ENCODE results near the gene GNG12.

The GNG12 gene

DNA sequence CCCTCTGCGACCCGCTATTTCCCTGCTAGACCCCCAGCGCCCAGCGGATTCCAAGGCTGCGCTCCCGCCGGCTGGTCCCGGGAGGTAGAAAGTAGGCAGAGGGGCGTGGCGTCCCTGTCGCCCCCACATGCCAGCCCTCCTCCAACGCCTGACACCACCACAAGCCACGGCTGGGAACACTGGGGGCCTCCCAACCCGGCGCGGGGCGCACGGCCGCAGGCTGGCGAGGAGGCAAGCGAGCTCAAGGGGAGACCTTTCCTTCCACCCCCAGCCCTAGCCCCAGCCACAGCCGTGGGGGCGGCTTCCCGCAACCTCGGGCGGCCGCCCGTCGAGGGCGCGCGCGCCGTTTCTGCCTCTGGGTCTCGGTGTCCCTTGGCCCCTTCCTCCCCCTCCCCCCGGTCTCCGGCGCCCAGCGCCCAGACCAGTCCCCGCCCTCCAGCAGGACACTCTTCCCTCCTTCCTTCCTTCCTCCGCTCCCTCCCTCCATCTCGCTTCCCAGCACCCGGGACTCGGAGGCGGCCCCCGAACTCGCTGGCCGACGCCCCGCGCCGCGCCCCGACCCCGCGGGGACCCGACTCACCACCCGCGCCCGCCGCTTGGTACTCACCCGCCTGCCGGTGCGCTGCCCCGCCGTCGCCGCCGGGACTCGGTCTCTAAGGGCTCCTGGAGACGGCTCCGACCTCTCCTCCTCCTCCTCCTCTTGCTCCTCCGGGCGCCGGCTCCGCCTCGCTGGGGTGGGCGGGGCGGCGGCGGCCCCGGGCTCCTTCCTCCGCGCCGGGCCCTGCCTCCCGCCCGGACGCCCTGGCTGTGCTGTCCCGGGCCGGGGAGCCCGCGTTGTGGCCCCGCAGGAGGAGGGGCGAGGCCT is at the start of gene GNG12:
GNG12 (minus strand) TSS at position 731 of the 865 bp plus-strand sequence. CDS start 125,781 bp downstream, outside the sequence.
- DNase-seq: no peak

DNA sequence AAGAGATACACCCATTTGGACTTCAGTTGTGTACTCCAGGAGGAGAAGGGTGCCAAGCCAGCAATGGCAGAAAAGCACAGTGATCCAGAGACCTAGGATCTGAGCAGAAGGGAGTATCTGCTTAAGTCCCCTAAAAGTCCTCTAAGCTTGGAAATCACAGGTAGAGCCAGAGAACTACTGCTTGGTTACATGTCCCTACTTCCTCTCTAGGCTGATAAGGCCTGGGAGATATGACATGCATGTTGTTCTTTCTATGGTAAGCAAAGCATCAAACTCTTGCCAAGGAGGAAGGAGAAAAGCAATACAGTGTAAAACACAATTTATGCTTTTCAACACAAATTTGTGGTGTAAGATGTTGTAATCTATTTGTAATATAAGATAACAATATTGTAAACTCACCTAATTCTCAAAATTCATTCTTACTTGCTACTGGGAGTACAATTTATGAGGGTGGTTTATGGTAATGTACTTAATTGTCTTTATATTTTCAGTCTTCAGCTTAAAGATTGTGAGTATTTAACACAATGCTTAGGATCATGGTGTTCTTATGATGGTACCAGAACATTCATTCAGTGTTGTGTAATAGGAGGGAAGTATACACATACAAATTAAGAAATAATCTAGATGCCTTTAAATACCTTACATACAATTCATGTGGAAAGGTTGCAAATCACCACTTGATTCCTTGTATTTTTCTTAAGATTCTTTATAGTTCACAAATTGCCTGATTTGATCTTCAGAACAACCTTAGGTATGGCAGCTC is 49.1 kb upstream of the GNG12 start:
- no peak for DNase-seq

DNA sequence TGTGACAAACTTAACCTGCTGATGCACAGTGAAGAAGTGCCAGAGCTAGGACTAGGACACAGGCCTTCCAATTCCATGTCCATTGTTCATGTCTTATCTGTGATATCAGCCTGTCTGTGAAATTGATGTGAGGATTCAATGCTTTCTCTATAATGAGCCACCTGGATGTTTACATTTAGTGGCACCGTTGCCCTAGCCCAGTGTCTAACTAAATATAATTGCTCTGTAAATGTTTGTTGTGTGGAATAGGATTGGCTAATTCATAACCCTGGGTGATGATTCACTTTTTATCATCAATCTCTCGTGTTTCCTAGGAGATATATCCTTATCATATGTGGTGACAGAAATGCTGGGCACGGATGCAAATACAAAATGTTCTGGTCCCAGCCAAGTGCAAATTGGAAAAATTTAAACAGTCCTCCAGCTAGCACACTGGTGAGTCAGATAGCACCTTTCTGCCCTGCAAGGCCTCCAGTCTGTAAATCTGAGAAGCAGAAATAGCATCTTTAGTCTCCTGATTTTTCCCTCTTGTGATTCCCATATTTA is 46.9 kb upstream of the GNG12 start:
- no peak for DNase-seq

DNA sequence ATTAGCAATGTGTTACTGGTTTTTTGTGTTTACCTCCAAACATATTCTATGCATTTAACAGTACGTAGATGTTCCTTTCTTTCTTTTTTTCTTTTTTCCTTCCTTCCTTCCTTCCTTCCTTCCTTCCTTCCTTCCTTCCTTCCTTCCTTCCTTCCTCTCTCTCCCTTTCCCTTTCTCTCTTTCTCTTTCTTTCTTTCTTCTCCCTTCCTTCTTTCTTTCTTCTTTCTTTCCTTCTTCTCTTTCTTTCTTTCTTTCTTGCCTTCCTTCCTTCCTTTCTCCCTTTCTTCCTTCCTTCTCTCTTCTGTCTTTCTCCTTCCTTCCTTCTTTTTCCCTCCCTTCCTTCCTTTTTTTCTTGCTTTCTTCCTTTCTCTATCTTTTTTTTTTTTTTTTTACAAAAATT is 46.2 kb upstream of the GNG12 start:
- DNase-seq: no peak

DNA sequence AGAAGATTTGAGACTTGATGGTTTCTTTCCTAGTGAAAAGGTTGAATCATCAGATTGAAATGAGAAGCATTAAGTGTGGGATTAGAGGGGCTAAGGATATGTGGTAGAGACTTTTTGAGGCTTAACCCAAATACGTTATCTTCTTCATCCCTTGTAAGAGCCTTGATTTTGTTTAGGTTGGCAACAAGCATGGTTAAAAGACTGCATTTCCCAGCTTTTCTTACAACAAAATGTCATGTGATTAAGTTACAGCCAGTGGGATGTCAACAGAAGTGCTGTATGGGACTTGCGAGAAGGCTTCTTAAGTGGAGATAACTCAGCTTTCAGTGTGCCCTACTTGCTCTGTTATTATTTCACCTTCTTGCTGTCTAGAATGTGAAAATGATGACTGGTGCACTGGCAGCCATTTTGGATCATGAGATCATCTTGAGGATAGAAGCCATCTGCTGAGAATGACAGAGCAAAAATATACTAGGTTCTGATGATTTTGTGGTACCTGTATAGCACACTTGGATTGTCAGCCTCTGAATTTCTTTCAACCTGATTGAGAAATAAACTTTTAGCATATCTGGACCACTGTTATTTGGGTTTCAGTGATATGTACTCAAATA is 41.3 kb upstream of the GNG12 start:
- no peak for DNase-seq

DNA sequence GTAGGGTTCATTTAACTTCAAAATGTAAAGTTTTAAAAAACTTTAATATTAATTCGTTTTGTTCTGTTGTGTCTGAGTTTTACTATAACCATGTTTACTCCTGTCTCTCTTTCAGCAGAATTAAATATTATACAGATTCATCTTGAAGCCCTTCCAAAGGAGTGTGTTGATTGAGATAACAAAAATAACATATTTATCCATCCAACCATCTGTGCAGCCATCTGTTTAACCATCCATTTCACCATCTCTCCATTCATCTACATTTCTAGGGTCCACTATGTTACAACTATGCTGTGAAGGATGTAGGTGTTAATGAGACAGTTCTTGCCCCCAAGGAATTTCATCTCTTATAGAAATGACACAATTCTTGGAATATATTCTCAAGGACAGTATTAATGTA is 36.0 kb upstream of the GNG12 start:
- DNase-seq: peak; percentile 77

DNA sequence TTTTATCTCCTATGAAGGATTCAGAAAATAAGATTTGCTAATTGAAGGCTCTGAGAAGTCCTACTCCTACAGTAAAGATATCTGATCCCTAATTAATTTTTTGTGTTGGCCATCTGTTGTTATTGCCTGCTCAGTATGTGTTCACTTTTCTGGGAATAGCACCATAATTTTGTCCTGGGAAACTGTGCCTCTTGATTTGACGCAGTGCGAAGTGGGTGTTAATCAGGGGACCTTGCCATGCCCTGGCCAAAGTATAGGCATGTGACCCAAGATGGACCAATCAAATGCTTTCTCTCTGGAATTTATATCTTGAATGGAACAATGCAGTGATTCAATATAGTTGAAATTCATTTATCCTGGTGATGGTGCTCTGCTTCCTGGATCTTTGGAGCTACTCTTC is 30.4 kb upstream of the GNG12 start:
- peak; percentile 76 for DNase-seq

DNA sequence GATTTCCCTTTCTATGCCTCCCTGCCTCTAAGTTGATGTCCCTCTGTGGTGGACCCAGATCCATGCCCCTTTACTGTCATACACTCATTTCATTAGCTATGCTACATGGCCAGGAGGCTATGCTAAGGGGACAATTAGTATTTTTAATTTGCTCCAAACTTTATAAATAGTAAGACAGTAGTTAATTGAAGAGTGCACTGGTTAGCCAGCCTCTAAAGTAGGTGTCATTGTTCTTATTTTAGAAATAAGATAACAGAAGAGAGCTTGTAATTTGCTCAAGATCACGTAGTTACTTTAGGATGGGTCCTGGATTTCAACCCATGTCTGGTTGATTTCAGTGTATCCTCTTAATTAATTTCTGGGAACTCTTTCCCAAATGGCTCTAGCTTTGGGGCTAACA is 29.4 kb upstream of the GNG12 start:
- no peak for DNase-seq

DNA sequence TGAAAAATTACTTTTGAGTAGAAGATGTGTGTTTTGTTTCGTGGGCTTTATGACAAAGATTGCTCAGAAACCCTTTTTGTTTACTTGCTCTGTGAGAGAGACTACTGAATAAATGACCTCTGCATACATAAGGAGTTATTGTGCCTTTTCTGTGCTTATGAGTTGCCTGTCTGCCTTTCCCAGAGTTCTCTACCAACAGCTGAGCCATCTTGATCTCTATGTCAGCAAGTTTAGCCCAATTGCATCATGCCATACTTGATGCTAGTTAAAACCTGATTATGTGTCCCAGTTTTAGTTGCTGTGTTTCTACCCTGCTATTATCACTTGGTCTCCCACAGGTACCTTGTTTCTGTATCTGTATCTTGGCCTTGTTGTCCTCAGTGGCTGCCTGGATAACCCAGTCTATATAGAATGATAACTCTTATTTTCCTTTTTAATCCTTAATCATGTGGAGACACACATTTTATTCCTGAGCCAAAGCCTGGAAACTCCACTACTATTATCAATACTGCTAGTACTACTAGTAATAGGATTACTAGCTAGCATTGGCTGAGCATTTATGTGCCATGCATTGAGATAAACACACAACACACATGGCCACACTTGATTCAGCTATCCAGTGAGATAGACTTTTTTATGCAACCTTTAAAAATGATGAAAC is 28.7 kb upstream of the GNG12 start:
- no peak for DNase-seq

DNA sequence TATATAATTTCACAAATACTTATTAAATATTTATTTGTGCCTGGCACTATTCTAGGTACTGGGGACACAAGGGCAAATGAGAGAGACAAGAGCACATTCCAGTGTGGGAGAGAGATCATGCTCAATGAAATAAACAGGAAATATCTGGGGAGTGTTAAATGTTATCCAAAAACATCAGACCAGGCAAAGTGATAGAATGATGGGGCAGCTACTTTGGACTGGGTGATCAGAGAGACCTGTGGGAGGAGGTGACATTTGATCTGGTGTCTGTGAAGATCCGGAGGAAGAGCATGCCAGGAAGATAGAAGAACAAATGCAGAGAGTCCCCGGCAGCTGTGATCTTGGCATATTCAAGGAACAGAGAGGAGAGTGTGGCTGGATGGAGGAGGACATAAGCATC is 27.5 kb upstream of the GNG12 start:
- no peak for DNase-seq

DNA sequence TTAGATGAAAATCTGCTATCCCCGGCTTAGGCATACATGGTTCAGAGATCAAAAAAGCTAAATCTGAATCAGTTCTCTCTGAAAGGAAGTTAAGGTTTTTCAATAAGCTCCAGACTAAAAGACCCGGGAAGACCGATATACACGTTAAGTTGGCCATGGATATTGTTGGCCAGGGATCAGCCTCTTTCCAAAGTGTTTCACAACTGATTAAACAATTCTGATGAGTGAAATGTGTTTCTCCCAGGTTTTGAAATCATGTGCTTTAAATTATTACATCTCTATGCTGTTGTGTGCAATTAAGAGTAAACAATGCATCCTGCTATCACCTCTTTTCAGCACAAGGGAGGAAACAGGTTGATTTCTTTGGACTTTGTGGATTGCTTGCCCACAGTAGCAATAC is 23.7 kb upstream of the GNG12 start:
- no peak for DNase-seq

DNA sequence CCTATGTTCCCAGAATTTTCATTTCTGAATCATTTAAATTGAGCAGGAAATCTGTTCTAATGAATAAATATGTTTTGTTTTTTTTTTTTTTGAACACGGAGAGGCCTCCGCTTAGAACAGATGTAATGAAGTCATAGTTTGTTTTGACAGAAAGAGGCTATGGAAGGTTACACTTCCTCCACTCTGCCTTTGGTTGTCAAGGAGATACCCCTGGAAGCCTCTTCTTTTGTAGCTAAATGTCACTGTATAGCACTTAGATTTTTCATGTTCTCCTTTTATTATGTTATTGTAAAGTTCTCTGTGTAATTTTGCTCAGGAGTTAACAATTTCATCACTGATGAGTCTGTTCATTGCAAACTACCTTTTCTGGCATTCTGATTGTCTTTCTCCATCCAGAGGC is 22.7 kb upstream of the GNG12 start:
- DNase-seq: no peak

DNA sequence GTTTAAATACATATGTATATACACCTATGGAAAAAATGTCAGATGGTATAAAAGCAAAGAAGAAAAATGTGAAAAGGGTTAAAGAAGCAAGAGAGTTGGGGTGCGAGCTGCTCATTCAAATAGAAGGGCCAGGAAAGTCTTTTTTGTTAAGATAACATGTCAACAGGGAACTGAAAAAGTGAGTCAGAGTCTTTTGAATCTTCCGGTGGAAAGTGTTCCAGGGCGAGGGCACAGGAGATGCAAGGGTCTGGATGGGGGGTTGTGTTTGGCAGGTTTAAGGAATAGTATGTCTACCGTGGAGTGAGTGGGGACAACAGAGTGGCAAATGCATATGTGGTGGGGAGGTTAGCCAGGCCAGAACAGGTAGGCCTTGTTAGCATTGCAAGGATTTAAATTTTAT is 22.2 kb upstream of the GNG12 start:
- DNase-seq: no peak

DNA sequence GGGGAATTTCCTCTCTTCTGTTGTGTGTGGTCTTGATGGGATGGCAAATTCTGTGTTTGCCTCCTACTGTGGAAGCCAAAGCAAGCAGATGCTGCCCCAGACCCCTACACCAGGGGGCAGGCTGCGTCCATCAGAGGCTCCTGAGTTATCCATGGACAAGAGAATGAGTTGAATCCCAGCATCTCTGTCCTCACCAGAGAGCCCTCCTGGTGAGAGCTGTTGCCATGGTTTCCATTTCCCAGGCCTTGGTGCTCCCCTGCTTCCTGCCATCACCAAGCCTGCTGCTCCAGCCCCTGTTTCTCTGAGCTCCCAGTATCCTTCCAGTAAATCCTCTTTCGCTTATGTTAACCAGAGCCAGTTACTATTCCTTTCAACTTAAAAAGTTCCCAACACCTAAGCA is 20.4 kb upstream of the GNG12 start:
- DNase-seq: no peak

DNA sequence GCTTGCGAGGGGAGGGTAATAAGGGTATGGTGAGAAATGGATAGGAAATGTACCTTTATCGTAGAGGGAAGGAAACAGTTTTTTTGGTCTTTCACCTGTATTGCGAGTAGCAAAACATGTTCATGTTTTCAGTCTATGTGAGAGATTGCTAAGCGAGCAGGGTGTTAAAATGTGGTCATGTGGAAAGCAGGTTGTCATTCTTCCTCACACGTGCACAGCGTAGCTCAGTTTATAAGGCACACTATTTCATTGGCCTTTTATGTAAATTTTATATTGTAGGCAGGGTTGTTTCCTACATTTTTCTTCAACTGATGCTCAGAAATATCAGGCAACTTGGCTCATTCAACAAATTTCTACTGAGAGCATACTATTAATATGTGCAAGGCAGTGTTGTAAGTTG is 18.5 kb upstream of the GNG12 start:
- DNase-seq: no peak

DNA sequence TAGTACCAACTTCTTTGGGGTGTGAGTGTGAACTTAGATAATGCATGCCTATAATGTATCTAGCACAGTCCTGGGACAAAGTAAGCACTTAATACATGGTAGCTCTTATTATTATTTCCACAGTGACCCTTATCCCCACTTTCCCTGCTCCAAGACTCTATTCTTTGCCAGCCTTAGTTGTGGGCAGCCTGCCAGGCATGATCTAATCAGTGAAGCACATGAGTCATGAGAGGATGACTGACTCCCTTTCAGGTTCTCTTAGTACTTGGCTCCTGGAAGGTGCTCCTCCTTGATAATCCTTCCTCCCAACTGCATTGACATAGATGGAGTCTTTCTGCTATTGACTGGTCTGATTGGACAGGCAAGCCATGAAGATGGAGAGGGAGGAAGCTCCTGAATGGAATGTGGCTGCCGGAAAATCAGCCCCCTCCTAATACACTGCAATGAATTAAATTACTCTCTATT is 17.4 kb upstream of the GNG12 start:
- no peak for DNase-seq

DNA sequence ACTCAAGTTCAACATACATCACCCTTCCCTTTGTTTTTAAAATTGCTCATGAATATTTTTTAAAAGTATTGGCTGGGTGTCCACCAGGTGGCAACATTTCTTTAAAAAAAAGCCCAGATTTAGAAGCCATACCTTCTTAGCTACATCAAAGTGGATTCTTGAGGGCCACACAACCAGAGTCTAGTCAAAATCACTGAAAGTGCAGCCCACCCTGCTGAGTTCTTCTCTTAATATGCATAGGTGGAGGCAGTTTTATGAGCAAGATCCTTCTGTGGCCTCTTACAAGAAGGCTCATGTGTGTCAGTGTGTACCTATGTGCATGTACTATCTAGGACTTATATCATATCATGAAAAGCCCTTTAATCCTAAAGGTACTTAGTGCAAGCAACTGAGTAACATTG is 16.9 kb upstream of the GNG12 start:
- no peak for DNase-seq

DNA sequence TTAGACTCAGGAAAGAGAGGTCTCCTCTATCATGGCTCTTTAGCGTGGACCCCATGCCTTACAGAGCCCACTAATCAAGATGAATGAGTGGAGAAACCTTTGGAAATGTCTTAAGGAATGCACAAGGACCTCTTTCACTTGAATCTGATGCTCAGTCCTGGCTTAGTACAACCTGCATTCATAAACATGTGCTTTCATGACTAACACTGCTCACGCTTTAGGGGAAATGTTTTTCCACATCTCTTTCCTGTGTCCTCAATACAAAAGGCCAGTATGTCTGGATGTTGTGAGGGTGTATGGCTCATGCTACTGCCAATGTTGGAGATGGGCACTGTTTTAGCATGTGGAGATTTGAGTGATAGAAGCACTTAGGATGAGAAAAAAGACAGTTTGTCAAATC is 14.2 kb upstream of the GNG12 start:
- DNase-seq: no peak

DNA sequence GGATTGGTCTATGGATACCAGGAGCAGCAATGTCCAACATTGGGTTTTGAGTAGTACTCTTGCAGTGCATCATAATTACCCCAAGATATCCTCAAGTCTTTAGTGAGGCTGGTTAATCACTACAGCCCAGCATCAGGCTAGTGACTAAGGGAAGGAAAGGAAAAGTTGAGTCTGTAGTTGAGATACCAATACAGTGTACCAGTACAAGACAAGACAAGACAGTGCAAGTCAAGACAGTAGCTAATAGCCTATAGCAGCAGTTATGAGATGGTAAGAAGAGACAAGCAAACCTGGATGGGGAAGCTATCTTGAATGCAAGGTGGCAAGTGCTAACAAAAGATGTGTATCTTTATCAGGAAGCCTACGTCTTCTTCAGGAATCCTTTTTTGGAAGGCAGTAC is 13.3 kb upstream of the GNG12 start:
- no peak for DNase-seq

DNA sequence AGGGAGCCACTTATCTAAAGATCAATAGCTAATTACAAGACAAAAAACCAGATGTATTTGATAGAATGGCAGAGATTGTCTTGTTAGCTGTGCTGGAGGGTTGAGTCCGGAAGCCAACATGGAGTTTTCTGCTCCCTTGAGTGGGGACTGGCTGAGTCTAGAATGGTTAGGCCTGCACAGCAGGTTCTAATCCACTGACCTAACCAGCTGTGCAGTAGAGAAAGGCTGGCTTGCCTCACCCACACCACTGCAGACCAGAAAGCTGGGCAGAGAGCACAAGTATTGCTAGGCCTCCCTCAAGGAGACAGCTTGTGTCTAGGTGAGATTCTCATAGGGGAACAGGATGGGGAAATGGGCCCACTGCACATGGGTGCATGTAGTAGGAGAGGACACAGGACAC is 11.7 kb upstream of the GNG12 start:
- no peak for DNase-seq

DNA sequence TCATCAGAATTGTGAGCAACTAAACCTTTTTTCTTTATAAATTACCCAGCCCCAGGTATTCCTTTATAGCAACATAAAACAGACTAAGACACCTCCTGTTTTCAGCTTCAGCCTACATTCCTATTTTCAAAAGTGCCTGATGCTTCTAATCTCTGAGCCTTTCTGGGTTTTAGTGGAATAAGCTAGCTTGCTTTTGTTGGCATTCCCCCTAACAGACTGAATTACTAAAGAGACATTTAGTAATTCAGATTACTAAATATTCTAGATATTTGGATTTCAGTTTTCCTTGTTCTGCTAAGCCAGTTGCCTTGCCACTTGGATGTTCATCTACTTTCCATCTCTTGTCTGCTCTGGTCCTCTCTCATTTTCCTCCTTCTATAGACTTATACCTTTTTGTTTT is 10.5 kb upstream of the GNG12 start:
- no peak for DNase-seq

DNA sequence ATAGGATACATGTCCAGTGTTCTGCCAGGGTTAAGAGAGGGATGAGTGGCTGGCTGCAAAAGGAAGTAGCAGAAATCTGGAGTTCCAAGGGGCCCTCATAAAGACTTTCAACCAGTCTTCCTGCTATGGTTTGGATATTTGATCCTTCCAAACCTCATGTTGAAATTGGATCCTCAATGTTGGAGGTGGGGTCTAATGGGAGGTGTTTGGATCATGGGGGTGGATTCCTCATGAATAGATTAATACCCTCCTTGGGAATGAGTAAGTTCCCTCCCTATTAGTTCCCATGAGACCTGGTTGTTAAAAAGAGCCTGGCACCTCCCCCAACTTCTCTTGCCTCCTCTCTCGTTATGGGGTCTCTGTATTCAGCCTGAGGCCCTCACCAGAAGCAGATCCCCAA is 10.1 kb upstream of the GNG12 start:
- DNase-seq: no peak

DNA sequence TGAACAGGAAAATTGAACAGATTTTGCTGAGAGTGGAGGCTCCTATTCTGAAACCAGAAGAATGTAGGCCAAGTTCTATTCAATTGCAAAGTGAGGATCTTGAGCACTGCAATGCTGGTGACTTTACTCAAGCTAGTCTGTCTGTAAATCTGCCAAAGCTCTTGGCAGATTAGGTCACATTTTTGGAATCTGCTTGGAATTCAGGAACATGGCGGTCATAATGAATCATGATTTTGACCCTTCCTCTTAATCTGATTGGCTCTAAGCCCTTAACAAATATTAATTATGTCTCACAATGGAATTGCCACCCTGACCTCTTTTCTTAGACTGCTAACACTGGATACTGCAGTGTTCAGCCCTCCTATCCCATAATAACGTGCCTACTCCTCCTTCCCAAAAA is 7.2 kb upstream of the GNG12 start:
- DNase-seq: no peak
